Sciatic nerve (tissue), 2 donors: ENCODE data around the gene SEC14L1. TPM values are rescaled to one million over a fixed set of nuclear protein-coding genes. Genes with fewer than 3 reads are reported as not detected.
"Not testable (repeated sequence)": the region's sequence is repeated elsewhere in the genome, so short reads cannot be mapped to it uniquely, and the experiment has no call there.

ENCODE experiments used
- ATAC-seq: fragments of 200-7000 bp; cut with Tn5 transposase; one replicate; pipeline ENCODE4 v1.9.1; 2020; ENCODE audit warnings: mild to moderate bottlenecking, moderate library complexity
- DNase-seq: peaks from one replicate; pipeline ENCODE4 v3.0.0-alpha.2; 2020; ENCODE audit warnings: low spot score
- intact Hi-C: fragments of 100-400 bp; cut with DNase I; formaldehyde crosslinking; loops from one replicate; pipeline ENCODE4 v1.14.2; 2022
- total RNA-seq: library from RNA; stranded (reverse); fragmentation: NEBNext Ultra II Directional; extraction: Animal tissue kit (Norgen Biotek cat#: 25700); gene quantifications from one replicate; pipeline ENCODE4 v1.2.1, GENCODE V29; 2021
- donor health status: DM: no; HTN: no; CAD: no.
- donor health status: DM: no; HTN: no; CAD: no.

SEC14L1 gene
- total RNA-seq, 1 donor from 2014 or later: 130 TPM

DNA sequence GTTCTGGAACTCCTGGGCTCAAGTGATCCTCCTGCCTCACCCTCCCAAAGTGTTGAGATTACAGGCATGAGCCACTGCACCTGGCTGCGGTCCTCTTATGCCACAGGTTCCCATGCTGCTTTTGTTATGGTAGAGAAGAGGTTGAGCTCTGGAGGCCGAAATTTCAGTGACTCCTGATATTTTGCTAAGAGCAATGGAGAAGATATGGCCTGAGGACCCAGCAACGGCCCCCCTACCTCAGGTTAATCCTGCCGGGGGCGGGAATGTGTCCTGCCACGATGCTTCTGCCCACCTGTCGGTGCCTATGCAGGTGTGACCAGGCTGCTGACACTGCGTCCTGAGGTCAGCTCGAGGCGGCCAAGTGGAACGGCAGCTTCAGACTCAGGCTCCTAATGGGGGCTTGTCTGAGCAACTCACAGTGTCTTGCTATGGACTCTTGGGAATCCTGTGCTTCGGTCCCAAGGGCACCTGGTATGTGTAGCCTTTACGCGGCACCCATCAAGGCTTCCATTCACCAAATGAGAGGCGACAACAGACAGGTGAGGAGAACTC lies 7.6 kb upstream of the SEC14L1 start:
- intact Hi-C loops: no loop called here
- ATAC-seq (no peak), DNase-seq (no peak)

DNA sequence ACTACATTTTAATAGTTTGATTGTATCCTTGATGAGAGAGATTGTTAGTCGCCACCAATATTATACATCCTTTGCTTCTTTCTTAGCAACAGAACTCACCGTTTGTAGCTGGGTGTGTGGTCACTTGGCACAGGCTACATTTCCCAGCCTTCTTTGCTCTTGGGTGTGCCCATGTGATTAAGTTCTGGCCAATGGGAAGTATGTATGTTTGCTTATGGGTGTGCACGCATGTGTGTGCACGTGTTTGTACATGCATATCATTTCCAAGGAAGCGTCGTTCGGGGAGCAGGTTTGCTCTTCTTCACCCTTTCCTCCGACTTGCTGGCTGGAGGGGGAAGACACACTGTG lies 4.4 kb upstream of the SEC14L1 start:
- no peak for ATAC-seq
- intact Hi-C loops: no loop called here
- DNase-seq: no peak

GRCh38 chr17:77137111-77137510 lies 3.7 kb upstream of the SEC14L1 start:
- ATAC-seq (no peak), DNase-seq (no peak)
- intact Hi-C loops: no loop called here

GRCh38 chr17:77137886-77138285 lies 2.9 kb upstream of the SEC14L1 start:
- peak; percentile 27 for DNase-seq
- intact Hi-C loops, ATAC-seq: not testable (repeated sequence)

DNA sequence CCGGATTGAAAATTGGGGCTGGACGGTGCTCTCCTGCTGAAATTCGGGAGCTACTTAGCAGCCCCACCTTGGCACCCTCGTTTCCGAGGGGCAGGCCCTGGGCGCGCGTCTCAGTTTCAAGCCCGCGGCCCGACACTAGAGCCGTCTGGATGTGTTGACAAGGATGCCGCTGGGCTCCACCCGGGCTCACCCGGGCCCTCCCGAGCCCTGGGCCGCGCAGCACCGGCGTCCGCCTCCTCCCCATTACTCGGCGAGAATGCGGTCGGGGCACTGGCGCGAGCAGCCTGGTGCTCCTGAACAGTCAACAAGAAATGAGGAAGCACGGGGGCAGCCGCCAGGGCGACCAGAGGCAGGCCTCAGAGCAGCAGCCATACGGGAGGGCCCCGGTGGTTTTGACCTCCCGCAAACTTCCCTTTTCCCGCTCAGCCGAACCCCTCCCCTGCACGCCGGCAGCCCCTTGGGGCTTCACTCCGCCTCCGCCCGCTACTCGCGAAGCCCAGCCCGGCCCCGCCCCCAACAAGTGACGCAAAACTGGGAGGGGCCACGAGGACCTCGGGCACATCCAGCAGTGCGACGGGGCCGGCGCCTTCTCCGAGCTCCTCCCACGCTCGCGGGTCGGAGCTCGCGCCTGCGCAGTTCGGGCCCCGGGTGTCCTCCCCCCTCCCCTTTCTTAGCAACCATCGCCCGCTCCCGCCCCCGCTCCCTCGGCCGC lies 447 bp upstream of the SEC14L1 start:
- DNase-seq (peak; percentile 100), ATAC-seq (peak; percentile 99)
- intact Hi-C loops: no loop called here

DNA sequence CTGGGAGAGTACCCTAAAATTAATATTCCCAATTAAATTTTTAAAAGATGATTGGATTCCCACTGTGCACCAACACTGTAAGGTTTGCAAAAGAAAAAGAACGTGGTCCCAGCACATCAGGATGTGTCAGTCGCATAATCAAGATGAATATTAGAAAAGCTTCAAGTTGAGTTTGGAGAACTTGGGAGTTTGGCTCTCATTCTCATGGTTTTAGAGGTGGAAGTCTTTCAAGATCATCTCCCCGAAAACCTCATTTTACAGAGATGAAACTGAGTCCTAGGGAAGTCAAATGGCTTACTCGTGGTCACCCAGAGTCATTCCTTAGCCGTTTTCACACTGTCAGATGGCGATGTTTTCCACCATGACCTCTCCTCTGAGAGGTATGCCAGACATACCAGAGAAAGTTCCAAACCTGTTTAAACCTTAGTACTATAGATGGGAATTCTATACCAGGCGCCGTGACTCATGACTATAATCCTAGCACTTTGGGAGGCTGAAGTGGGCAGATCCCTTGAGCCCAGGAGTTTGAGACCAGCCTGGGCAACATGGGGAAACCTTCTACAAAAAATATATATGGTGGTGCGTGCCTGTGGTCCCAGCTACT lies 1.2 kb downstream of the SEC14L1 start:
- ATAC-seq (no peak), DNase-seq (peak; percentile 45)
- intact Hi-C loops: no loop called here

- DNase-seq: no peak
- intact Hi-C loops: no loop called here
- ATAC-seq: no peak
Measured at GRCh38 chr17:77142689-77143088, 1.9 kb downstream of the SEC14L1 start.

GRCh38 chr17:77143306-77143705 lies 2.5 kb downstream of the SEC14L1 start:
- ATAC-seq (no peak), DNase-seq (no peak)
- intact Hi-C loops: no loop called here

GRCh38 chr17:77144227-77144626 lies 3.5 kb downstream of the SEC14L1 start:
- ATAC-seq (no peak), DNase-seq (no peak)
- intact Hi-C loops: no loop called here

- DNase-seq: no peak
- no peak for ATAC-seq
- intact Hi-C loops: no loop called here
Measured at GRCh38 chr17:77145224-77145611, 4.4 kb downstream of the SEC14L1 start.

- peak; percentile 79 for DNase-seq
- intact Hi-C loops: no loop called here
- ATAC-seq: peak; percentile 81
Measured at GRCh38 chr17:77145612-77146245, 5.0 kb downstream of the SEC14L1 start.

DNA sequence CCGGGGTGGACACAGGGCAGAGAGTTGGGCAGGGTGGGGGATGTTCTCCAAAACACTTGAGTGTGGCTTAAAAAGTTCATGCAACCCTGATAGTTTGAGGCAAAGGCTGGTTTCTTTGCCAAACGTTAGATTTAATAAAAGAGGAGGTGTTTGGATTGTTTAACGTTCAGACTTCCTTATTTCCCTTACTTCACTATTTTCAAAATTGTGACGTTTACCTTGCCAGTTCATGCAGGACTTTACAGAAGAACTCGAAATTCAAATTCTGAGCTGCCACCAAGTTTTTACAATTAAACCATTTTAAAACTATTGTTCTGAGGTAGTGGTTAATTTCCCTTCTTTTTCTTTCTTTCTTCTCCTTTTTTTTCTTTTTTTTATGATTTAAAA lies 5.5 kb downstream of the SEC14L1 start:
- DNase-seq (no peak), ATAC-seq (no peak)
- intact Hi-C loops: no loop called here

DNA sequence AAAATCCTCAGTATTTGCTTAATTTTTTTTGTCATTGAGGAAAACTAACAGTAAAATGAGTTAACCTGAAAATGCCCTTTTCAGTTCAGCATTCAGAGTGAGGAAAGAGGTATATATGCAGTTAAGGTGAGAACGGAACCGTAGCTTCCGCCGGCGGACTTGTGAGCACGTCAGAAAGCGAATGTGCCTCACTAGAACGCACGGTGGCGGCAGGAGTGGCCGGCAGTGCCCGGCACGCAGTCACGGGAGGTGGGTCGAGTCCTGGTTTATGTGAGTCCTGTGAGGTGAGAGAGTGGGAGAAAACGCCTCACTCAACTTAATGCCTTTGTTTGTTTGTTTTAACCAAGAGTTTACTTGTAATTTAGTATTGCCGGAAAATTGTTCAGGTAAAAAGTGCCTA lies 6.1 kb downstream of the SEC14L1 start:
- no peak for ATAC-seq
- intact Hi-C loops: no loop called here
- no peak for DNase-seq

- ATAC-seq: no peak
- intact Hi-C loops: no loop called here
- no peak for DNase-seq
Measured at GRCh38 chr17:77147357-77147801, 6.6 kb downstream of the SEC14L1 start.

GRCh38 chr17:77148077-77148939 lies 7.5 kb downstream of the SEC14L1 start:
- intact Hi-C loops: no loop called here
- ATAC-seq: no peak
- DNase-seq: no peak

DNA sequence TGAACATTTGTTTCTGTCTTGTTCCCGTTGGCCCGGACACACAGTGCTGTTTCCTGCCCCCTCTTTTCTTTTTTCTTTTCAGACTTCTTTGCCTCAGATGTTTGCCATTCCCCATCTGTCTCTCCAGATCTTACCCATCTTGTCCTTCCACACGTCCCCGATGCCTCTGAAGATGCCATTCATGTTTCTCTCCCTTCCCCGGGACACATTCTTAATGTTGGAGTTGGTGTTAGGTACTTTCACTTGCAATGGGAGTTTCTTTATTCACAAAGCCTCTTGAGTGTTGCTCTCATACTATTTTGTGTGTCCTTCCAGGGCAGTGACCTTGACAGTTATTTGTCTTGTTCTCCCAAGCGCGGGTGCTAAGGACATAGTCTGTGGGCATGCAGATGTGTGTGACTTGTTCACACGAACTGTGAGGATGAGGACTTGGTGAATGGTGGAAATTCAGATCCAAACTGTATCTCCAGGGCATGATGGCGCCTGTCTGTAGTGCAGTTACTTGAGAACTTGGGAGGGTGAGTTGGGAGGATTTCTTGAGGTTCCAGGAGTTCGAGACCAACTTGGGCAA lies 8.3 kb downstream of the SEC14L1 start:
- no peak for DNase-seq

GRCh38 chr17:77150196-77150595 lies 9.4 kb downstream of the SEC14L1 start:
- ATAC-seq (no peak), DNase-seq (no peak)
- intact Hi-C loops: loop anchor here (10.0 kb wide), 1 partner anchor 55 kb away; no protein-coding TSS in a partner anchor

More for the DNA sequence above, 8.3 kb downstream of the SEC14L1 start:
- intact Hi-C loops: no loop called here
- ATAC-seq: no peak

DNA sequence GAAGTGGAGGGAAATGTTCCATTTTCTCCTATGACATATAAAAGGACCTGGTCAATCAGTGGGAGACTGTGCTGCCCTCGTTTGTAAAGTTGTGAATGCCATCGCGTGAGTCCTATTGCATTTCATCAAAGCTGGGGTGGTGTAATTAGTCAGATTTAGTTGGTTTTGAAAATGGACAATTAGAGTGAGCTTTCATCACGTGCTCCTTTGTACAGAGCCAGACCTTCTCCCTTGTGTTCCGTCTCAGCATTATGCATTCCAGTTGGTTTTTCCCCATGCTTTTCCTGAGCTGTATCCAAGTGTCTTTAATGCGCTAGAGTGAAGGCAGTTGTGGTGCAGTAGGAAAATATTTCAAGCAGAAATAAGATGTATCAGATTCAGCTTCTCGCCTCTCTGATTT lies 10.4 kb downstream of the SEC14L1 start:
- ATAC-seq (peak; percentile 18), DNase-seq (no peak)
- intact Hi-C loops: loop anchor here (10.0 kb wide), 1 partner anchor 54 kb away; no protein-coding TSS in a partner anchor

- ATAC-seq: peak; percentile 71
Measured at GRCh38 chr17:77152056-77152455, 11.3 kb downstream of the SEC14L1 start.

More at GRCh38 chr17:77152056-77152455, 11.3 kb downstream of the SEC14L1 start:
- not testable (repeated sequence) for DNase-seq
- intact Hi-C loops: loop anchor here (10.0 kb wide), 1 partner anchor 53 kb away; no protein-coding TSS in a partner anchor
